ENCODE data around the gene MYBPC3. TPM values are rescaled to one million over a fixed set of nuclear protein-coding genes. Genes with fewer than 3 reads are reported as not detected.

Gene MYBPC3
- total RNA-seq, 1 donor from 2014 or later: 1.6 TPM

DNA sequence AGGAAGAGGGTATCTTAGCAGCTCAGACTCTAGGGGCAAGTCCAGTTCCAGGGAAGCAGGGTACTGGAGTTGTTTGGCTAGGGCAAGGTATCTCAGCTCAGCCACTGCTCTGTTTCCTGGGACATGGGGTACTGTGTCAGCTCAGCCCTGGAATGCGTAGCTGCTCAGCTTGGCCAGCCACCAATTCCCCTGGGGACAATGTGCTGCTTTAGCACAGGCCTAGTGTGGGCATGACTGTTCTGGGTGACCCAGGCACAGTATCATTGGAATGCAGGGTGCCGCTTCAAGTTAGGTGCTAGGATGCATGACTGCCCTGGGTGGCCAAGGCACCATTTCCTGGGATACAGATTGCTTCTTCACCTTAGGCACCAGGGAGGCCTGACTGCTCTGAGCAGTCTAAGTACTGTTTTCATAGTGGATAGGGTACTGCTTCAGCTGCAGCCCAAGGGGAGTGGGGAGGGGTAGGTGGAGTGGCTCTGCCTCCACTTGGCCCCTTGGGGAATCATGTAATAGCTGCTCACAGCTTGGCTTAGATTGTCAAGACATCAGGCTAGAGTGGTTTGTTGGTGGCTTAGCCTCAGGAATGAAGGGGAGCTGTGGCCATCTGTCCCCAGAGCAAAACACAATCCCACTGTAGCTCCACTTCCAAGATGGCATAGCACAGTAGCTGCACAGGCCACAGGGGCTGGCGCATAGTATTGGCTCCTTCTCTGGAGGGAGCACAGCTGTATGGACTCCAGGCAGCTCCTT is 46.6 kb downstream of the MYBPC3 start:
- Histone ChIP-seq H3K4me1 (ENCODE audit: control insufficient read depth in 3 of 3, insufficient read depth in 3 of 3, low read length in 3 of 3) (peaks cover 16 to 20% (median 18%) of the 10 kb centered on the region in 3 donors), H3K4me3 (ENCODE audit: low read length in 3 of 3) (no peak overlapping the region), H3K9me3 (ENCODE audit: control insufficient read depth in 3 of 3, low read length in 3 of 3) (no peaks in the 10 kb centered on the region), H3K27me3 (ENCODE audit: control insufficient read depth in 3 of 3, insufficient read depth in 3 of 3, low read length in 3 of 3) (no peaks in the 10 kb centered on the region), H3K36me3 (ENCODE audit: control insufficient read depth in 3 of 3, insufficient read depth in 3 of 3, low read length in 3 of 3) (peaks cover 41 to 56% (median 55%) of the 10 kb centered on the region in 3 donors), H3K9ac (ENCODE audit: low read depth in 1 of 3, low read length in 3 of 3) (peak overlapping the region in 2 of 3 donors; percentile 3 to 62), H3K27ac (ENCODE audit: low read depth, low read length) (no peak overlapping the region)

DNA sequence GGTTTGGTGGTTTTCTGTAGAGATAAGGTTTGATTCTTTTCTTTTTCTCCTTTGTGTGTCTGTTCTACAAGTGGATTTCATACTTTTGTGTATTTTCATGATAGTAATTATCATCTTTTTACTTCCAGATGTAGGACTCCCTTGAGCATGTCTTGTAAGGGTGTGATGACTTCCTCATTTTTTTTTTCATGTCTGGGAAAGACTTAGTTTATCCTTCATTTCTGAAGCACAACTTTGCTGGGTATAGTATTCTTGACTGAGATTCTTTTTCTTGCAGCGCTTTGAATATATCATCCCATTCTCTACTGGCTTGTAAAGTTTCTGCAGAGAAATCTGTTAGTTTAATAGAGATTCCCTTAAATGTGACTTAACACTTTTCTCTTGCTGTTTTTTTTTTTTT is 49.6 kb downstream of the MYBPC3 start:
- Histone ChIP-seq H3K4me1 (ENCODE audit: control insufficient read depth in 3 of 3, insufficient read depth in 3 of 3, low read length in 3 of 3) (peaks cover 16 to 20% (median 18%) of the 10 kb centered on the region in 3 donors), H3K9me3 (ENCODE audit: control insufficient read depth in 3 of 3, low read length in 3 of 3) (peaks cover 0 to 8% (median 0%) of the 10 kb centered on the region in 3 donors), H3K27me3 (ENCODE audit: control insufficient read depth in 3 of 3, insufficient read depth in 3 of 3, low read length in 3 of 3) (no peaks in the 10 kb centered on the region), H3K4me3 (ENCODE audit: low read length in 3 of 3) (no peak overlapping the region), H3K27ac (ENCODE audit: low read depth, low read length) (no peak overlapping the region), H3K36me3 (ENCODE audit: control insufficient read depth in 3 of 3, insufficient read depth in 3 of 3, low read length in 3 of 3) (peaks cover 35 to 56% (median 51%) of the 10 kb centered on the region in 3 donors), H3K9ac (ENCODE audit: low read depth in 1 of 3, low read length in 3 of 3) (no peak overlapping the region)

DNA sequence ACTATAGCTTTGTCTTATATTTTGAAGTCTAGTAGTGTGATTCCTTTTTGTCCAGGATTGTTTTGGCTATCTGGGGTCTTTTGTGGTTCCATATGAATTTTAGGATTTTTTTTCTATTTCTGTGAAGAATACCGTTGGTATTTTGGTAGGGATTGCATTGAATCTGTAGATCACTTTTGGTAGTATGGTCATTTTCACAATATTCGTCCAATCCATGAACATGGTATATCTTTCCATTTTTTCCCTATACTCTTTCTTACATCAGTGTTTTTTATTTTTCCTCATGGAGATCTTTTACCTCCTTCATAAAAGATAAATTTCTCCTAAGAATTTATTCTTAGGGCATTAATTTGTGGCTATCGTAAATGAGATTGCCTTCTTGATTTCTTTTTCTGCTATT is 53.4 kb downstream of the MYBPC3 start:
- H3K27ac ChIP-seq (ENCODE audit: low read depth, low read length): no peak overlapping the region
- H3K36me3 ChIP-seq (ENCODE audit: control insufficient read depth in 3 of 3, insufficient read depth in 3 of 3, low read length in 3 of 3): peaks cover 43 to 54% (median 52%) of the 10 kb centered on the region in 3 donors
- H3K4me3 ChIP-seq (ENCODE audit: low read length in 3 of 3): no peak overlapping the region
- H3K9ac ChIP-seq (ENCODE audit: low read depth in 1 of 3, low read length in 3 of 3): no peak overlapping the region
- no peaks in the 10 kb centered on the region for H3K4me1 ChIP-seq (ENCODE audit: control insufficient read depth in 3 of 3, insufficient read depth in 3 of 3, low read length in 3 of 3)
- no peaks in the 10 kb centered on the region for H3K27me3 ChIP-seq (ENCODE audit: control insufficient read depth in 3 of 3, insufficient read depth in 3 of 3, low read length in 3 of 3)
- peaks cover 0 to 8% (median 0%) of the 10 kb centered on the region in 3 donors for H3K9me3 ChIP-seq (ENCODE audit: control insufficient read depth in 3 of 3, low read length in 3 of 3)

DNA sequence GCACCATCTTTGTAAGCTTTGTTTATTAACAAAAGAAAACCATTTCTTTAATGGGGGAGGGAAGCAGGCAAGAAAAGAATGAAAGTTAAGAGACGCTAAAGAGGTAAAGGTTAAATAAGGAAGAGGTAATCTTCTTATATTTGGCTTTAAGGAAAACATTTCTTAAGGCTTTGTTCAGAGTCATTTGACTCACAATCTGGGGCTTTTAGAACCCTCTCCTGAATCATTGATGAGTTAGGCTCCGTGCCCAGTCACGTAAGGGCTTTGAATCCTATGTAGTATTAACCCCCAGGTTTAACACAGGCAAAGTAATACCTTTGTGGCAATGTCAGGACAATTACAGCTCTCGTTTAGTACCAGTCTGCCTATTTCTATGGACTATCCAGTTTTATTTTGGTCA is 56.5 kb downstream of the MYBPC3 start:
- Histone ChIP-seq H3K4me3 (ENCODE audit: low read length in 3 of 3) (no peak overlapping the region), H3K36me3 (ENCODE audit: control insufficient read depth in 3 of 3, insufficient read depth in 3 of 3, low read length in 3 of 3) (peaks cover 56 to 72% (median 65%) of the 10 kb centered on the region in 3 donors), H3K27ac (ENCODE audit: low read depth, low read length) (no peak overlapping the region), H3K9me3 (ENCODE audit: control insufficient read depth in 3 of 3, low read length in 3 of 3) (peaks cover 0 to 8% (median 0%) of the 10 kb centered on the region in 3 donors), H3K27me3 (ENCODE audit: control insufficient read depth in 3 of 3, insufficient read depth in 3 of 3, low read length in 3 of 3) (no peaks in the 10 kb centered on the region), H3K4me1 (ENCODE audit: control insufficient read depth in 3 of 3, insufficient read depth in 3 of 3, low read length in 3 of 3) (no peaks in the 10 kb centered on the region), H3K9ac (ENCODE audit: low read depth in 1 of 3, low read length in 3 of 3) (no peak overlapping the region)

DNA sequence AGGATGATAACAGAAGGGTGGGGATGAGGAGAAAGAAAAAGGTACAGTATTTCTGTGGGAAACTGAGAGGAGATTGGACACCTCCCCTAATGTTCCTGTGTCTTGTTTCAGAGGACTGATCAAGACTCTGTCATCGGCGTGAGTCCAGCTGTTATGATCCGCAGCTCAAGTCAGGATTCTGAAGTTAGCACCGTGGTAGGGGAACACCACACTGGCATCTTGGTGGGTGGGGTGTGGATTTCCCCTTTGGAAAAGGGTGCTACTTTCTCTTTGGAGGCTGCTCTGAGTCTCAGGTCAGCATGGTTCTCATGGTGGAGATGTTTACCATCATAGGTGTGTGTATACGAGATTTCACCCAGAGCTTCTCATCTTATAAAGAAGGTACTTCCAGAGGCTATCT is 57.1 kb downstream of the MYBPC3 start:
- Histone ChIP-seq H3K27ac (ENCODE audit: low read depth, low read length) (no peak overlapping the region), H3K4me1 (ENCODE audit: control insufficient read depth in 3 of 3, insufficient read depth in 3 of 3, low read length in 3 of 3) (no peaks in the 10 kb centered on the region), H3K9ac (ENCODE audit: low read depth in 1 of 3, low read length in 3 of 3) (no peak overlapping the region), H3K27me3 (ENCODE audit: control insufficient read depth in 3 of 3, insufficient read depth in 3 of 3, low read length in 3 of 3) (no peaks in the 10 kb centered on the region), H3K4me3 (ENCODE audit: low read length in 3 of 3) (no peak overlapping the region), H3K36me3 (ENCODE audit: control insufficient read depth in 3 of 3, insufficient read depth in 3 of 3, low read length in 3 of 3) (peaks cover 63 to 76% (median 72%) of the 10 kb centered on the region in 3 donors), H3K9me3 (ENCODE audit: control insufficient read depth in 3 of 3, low read length in 3 of 3) (peaks cover 0 to 8% (median 0%) of the 10 kb centered on the region in 3 donors)

DNA sequence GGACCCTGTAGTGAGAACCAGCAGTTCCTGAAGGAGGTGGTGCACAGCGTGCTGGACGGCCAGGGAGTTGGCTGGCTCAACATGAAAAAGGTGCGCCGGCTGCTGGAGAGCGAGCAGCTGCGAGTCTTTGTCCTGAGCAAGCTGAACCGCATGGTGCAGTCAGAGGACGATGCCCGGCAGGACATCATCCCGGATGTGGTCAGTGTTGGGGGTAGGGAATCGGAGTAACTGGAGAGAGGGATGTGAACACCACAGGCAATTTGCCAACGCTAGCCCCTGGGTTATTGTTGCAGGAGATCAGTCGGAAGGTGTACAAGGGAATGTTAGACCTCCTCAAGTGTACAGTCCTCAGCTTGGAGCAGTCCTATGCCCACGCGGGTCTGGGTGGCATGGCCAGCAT is 62.6 kb downstream of the MYBPC3 start:
- Histone ChIP-seq H3K9me3 (ENCODE audit: control insufficient read depth in 3 of 3, low read length in 3 of 3) (no peaks in the 10 kb centered on the region), H3K36me3 (ENCODE audit: control insufficient read depth in 3 of 3, insufficient read depth in 3 of 3, low read length in 3 of 3) (peaks cover 71 to 79% (median 74%) of the 10 kb centered on the region in 3 donors), H3K27ac (ENCODE audit: low read depth, low read length) (no peak overlapping the region), H3K9ac (ENCODE audit: low read depth in 1 of 3, low read length in 3 of 3) (no peak overlapping the region), H3K27me3 (ENCODE audit: control insufficient read depth in 3 of 3, insufficient read depth in 3 of 3, low read length in 3 of 3) (no peaks in the 10 kb centered on the region), H3K4me1 (ENCODE audit: control insufficient read depth in 3 of 3, insufficient read depth in 3 of 3, low read length in 3 of 3) (peaks cover 8 to 18% (median 16%) of the 10 kb centered on the region in 3 donors), H3K4me3 (ENCODE audit: low read length in 3 of 3) (no peak overlapping the region)

DNA sequence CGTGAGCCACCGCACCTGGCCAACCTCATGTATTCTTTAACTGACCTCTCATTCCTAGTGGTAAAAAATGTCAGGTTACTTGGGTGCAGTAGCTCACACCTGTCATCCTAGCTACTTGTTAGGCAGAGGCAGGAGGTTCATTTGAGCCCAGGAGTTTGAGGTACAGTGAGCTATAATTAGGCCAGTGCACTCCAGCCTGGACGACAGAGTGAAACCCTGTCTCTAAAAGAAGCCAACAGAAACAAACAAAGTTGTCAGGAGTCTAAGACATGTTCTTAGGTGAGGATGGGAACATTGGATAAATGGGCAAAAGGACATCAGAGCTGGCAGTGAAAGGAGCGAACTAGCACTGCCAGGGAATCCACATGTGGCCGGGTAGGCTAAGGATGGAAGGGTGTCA is 64.4 kb downstream of the MYBPC3 start:
- H3K9ac ChIP-seq (ENCODE audit: low read depth in 1 of 3, low read length in 3 of 3): no peak overlapping the region
- H3K4me3 ChIP-seq (ENCODE audit: low read length in 3 of 3): no peak overlapping the region
- H3K27me3 ChIP-seq (ENCODE audit: control insufficient read depth in 3 of 3, insufficient read depth in 3 of 3, low read length in 3 of 3): no peaks in the 10 kb centered on the region
- peak overlapping the region; percentile 68 for H3K27ac ChIP-seq (ENCODE audit: low read depth, low read length)
- H3K4me1 ChIP-seq (ENCODE audit: control insufficient read depth in 3 of 3, insufficient read depth in 3 of 3, low read length in 3 of 3): peaks cover 8 to 18% (median 16%) of the 10 kb centered on the region in 3 donors
- peaks cover 79 to 83% (median 80%) of the 10 kb centered on the region in 3 donors for H3K36me3 ChIP-seq (ENCODE audit: control insufficient read depth in 3 of 3, insufficient read depth in 3 of 3, low read length in 3 of 3)
- no peaks in the 10 kb centered on the region for H3K9me3 ChIP-seq (ENCODE audit: control insufficient read depth in 3 of 3, low read length in 3 of 3)

DNA sequence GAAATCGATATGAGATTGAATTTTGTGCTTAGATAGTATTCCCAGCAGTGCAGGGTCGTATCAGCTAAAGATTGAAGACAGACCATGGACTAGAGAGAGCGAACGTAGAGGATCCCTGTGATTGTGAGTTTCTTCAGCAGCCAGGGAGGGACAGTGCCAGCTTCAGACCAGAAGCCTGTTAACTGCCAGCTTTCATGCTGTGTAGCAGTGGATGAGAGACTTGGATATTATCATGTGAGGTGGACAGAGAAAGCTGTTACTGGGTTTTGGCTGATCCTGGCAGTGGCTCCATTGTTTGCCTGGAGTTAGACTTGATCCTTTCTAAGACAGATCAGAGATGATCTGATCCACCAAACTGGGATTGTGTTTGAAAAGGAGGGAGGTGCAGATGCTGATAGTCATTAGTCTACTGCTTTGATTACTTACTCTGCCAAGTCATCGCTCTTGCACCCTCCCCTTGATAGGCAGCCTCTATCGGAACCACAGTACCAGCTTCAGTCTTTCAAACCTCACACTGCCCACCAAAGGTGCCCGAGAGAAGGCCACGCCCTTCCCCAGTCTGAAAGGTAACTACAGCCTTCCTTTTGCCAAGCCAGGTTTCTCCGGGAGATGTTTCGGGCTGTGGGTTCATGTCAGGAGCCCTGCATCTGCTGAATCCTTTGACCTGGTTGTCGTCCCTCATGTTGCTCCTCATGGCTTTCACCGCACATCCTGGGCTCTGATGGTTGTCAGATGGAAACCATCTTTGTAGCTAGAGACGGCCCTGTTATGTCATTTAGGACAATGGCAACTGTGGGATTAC is 66.3 kb downstream of the MYBPC3 start:
- Histone ChIP-seq H3K36me3 (ENCODE audit: control insufficient read depth in 3 of 3, insufficient read depth in 3 of 3, low read length in 3 of 3) (peaks cover 76 to 80% (median 78%) of the 10 kb centered on the region in 3 donors), H3K27ac (ENCODE audit: low read depth, low read length) (no peak overlapping the region)

DNA sequence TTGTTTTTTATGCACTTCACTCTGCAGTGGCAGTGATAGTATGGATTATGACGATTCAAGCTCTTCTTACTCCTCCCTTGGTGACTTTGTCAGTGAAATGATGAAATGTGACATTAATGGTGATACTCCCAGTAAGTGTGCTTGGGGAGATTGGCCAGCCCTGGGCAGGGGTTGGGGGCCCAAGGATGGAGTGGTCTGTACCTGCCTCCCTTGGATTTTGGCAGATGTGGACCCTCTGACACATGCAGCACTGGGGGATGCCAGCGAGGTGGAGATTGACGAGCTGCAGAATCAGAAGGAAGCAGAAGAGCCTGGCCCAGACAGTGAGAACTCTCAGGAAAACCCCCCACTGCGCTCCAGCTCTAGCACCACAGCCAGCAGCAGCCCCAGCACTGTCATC is 68.4 kb downstream of the MYBPC3 start:
- Histone ChIP-seq H3K4me1 (ENCODE audit: control insufficient read depth in 3 of 3, insufficient read depth in 3 of 3, low read length in 3 of 3) (peaks cover 8 to 18% (median 13%) of the 10 kb centered on the region in 3 donors), H3K4me3 (ENCODE audit: low read length in 3 of 3) (no peak overlapping the region), H3K36me3 (ENCODE audit: control insufficient read depth in 3 of 3, insufficient read depth in 3 of 3, low read length in 3 of 3) (peaks cover 67 to 75% (median 70%) of the 10 kb centered on the region in 3 donors), H3K27ac (ENCODE audit: low read depth, low read length) (no peak overlapping the region), H3K27me3 (ENCODE audit: control insufficient read depth in 3 of 3, insufficient read depth in 3 of 3, low read length in 3 of 3) (no peaks in the 10 kb centered on the region), H3K9ac (ENCODE audit: low read depth in 1 of 3, low read length in 3 of 3) (no peak overlapping the region), H3K9me3 (ENCODE audit: control insufficient read depth in 3 of 3, low read length in 3 of 3) (no peaks in the 10 kb centered on the region)

More for the DNA sequence above, 66.3 kb downstream of the MYBPC3 start:
- Histone ChIP-seq H3K9ac (ENCODE audit: low read depth in 1 of 3, low read length in 3 of 3) (no peak overlapping the region), H3K27me3 (ENCODE audit: control insufficient read depth in 3 of 3, insufficient read depth in 3 of 3, low read length in 3 of 3) (no peaks in the 10 kb centered on the region), H3K4me1 (ENCODE audit: control insufficient read depth in 3 of 3, insufficient read depth in 3 of 3, low read length in 3 of 3) (peaks cover 8 to 18% (median 16%) of the 10 kb centered on the region in 3 donors), H3K4me3 (ENCODE audit: low read length in 3 of 3) (no peak overlapping the region), H3K9me3 (ENCODE audit: control insufficient read depth in 3 of 3, low read length in 3 of 3) (no peaks in the 10 kb centered on the region)

DNA sequence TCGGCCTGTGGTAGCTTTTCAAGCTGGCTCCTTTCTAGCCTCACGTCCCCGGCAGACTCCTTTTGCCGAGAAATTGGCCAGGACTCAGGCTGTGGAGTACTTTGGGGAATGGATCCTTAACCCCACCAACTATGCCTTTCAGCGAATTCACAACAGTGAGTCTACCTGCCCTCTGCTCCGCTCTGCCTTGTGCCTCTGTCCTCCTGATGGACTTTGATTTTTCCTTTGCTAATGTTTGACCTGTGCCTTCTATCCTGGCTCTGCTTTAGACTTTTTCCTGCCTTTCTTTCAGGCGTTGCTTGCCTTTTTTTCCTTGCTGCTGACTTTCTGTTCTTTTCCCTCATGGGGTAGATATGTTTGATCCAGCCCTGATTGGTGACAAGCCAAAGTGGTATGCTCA is 70.0 kb downstream of the MYBPC3 start:
- Histone ChIP-seq H3K4me1 (ENCODE audit: control insufficient read depth in 3 of 3, insufficient read depth in 3 of 3, low read length in 3 of 3) (peaks cover 0 to 2% (median 0%) of the 10 kb centered on the region in 3 donors), H3K9me3 (ENCODE audit: control insufficient read depth in 3 of 3, low read length in 3 of 3) (no peaks in the 10 kb centered on the region)

More for the DNA sequence above, 70.0 kb downstream of the MYBPC3 start:
- no peak overlapping the region for H3K27ac ChIP-seq (ENCODE audit: low read depth, low read length)
- no peak overlapping the region for H3K4me3 ChIP-seq (ENCODE audit: low read length in 3 of 3)
- H3K36me3 ChIP-seq (ENCODE audit: control insufficient read depth in 3 of 3, insufficient read depth in 3 of 3, low read length in 3 of 3): peaks cover 70 to 79% (median 75%) of the 10 kb centered on the region in 3 donors
- H3K27me3 ChIP-seq (ENCODE audit: control insufficient read depth in 3 of 3, insufficient read depth in 3 of 3, low read length in 3 of 3): no peaks in the 10 kb centered on the region
- H3K9ac ChIP-seq (ENCODE audit: low read depth in 1 of 3, low read length in 3 of 3): no peak overlapping the region

Measured in skeletal muscle tissue (tissue), 4 donors.